Measurements from ENCODE around the gene DMPK.
A peak's percentile ranks its signal among the peaks of the same experiment; 100 is the strongest.
"Not testable (repeated sequence)": the region's sequence is repeated elsewhere in the genome, so short reads cannot be mapped to it uniquely, and the experiment has no call there.

Gene DMPK

DNA sequence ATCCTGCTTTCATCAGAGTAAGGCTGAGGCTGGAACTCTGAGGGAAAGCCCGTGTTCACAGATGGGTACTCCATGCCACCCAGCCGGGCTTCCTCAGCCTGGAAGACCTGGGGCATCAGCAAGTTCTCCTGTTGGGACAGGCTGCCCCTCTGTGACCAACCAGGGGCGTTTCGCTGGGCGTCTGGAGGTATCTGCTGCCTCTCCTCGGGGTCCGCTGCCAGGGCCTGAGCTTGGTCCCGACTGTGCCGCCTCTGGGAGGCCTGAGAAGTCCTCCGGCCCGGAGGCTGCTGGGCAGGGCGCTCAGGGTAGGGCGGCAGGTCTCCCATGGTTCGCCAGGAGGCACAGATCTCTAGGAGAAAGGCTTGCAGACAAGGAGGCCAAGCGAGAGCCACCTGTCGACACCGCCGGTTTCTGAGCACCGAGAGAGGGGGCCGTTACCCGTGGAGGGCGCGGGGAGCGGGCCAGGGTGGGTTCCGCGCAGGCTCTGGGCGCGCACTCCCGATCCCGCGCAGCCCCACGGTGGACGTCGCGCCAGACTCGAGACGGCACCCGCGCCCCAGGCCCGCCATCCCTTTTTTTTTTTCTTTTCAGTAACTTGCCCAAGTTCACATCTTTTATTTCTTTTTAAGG lies 32.7 kb upstream of the DMPK start, which contains the start of gene RSPH6A:
TSS of gene RSPH6A (minus strand) at position 458 of the 630 bp plus-strand sequence. CDS start at position 326, 132 bp downstream.
- no peak for DNase-seq

- no peak for DNase-seq
These were observed 32.0 kb upstream of the DMPK start for GRCh38 chr19:45814166-45814780.

- no peak for DNase-seq
These were observed 30.0 kb upstream of the DMPK start for GRCh38 chr19:45812297-45812696.

GRCh38 chr19:45809643-45810159 lies 27.4 kb upstream of the DMPK start:
- DNase-seq = peak in 1 of 2 experiments; percentile 28

GRCh38 chr19:45805719-45806118 lies 23.4 kb upstream of the DMPK start:
- DNase-seq = no peak

DNA sequence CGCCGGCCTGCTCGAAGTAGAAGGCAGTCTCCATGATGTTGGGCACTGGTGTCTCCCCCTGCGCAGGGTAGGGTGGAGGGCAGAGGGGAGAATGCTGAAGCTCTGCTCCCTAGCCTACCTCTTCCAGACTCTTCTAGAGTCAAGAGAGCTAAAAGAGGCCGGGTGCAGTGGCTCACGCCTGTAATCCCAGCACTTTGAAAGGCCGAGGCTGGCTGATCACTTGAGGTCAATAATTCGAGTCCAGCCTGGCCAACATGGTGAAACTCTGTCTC lies 22.6 kb upstream of the DMPK start:
- DNase-seq = no peak

DNA sequence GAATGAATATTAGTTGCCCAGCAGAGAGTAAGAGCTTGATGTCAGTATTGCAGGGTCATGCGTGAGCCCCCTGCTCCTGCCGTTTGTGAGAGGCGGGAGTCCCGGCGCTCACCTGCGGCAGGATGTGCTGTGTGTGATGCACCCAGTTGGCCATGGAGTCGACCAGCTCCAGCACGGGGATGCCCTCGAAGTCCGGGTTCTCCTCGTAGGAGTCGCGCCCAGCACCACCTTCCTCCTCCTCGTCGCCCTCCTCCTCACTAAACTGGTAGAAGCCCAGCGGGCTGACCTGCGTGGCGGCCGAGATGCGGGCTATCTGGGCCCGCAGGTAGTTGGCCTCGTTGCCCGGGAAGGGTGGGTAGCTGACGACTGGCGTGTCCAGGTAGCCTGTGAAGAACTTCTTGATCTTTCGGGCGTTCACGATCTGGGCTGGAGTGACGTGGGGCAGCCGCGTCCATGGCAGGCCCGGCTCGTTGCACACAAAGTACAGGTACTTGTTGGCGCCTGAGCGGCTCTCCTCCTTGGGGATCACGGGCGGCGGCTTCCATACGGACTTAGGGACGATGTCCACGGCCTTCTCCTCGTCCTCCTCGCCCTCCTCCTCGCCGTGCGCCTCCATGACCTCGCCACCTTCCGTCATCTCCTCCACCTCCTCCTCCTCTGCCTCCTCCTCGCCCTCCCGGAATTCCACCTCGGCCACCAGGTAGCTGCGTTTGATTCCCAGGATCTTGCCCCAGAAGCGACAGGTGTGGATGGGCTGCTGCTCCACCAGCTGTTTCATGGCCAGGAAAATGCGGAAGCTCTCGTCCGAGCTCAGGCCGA lies 22.1 kb upstream of the DMPK start:
- no peak for DNase-seq

GRCh38 chr19:45801603-45802175 lies 19.4 kb upstream of the DMPK start:
- no peak for DNase-seq

DNA sequence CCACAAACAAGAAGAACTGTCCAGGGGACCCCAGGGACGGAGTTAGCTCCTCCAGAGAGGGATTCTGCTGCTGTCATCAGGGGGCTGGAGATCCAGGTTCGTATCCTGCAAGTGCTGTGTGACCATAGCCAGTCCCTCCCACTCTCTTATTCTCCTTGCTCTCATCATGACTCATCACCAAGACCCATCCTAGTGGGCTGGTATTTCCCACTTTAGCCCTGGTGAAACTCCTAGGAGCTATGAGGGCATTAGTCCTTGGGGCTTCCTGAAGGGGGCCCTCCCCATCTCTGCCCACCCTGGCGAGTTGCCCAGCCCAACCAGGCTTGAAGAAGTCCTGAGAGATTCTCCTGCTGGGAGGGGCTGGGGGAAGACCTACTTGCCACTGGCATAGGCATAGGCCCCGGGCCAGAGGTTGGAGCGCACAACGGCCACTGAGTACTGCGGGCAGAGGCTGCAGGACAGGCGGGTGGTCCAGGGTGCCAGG lies 17.8 kb upstream of the DMPK start:
- DNase-seq = no peak

DNA sequence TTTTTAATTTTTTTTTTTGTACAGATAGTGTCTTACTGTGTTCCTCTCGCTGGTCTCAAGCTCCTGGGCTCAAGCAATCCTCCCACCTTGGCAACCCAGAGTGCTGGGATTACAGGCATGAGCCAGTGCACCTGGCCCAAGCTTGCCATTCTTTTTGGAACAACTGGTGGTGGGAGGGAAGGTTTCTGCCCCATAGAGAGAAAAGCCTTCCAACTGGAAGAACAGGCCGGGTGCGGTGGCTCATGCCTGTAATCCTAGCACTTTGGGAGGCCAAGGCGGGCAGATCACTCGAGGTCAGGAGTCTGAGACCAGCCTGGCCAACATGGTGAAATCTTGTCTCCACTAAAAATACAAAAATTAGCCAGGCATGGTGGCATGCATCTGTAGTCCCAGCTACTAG lies 17.3 kb upstream of the DMPK start:
- not testable (repeated sequence) for DNase-seq

- peak in 1 of 2 experiments; percentile 69 for DNase-seq
These were observed 16.8 kb upstream of the DMPK start for GRCh38 chr19:45798995-45799517.

- no peak for DNase-seq
These were observed 12.3 kb upstream of the DMPK start for GRCh38 chr19:45794627-45795026.

DNA sequence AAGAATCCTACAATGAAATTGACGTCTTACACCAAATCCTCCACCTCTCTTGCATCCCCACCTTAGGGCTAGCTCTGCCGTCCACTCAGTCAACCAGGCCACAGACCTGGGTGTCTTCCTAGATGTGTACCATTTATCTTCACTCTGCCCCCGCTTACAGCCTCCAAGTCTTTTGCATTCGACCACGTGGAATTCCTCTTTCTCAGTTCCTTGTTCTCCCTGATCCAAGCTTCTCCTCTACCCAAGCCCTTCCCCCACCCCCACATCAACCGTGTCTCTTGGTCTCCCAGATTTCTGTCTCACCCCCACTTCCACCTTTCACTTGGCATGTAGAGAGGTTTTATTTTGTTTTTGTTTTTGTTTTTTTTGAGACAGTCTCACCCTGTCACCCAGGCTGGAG lies 11.6 kb upstream of the DMPK start:
- no peak for DNase-seq

DNA sequence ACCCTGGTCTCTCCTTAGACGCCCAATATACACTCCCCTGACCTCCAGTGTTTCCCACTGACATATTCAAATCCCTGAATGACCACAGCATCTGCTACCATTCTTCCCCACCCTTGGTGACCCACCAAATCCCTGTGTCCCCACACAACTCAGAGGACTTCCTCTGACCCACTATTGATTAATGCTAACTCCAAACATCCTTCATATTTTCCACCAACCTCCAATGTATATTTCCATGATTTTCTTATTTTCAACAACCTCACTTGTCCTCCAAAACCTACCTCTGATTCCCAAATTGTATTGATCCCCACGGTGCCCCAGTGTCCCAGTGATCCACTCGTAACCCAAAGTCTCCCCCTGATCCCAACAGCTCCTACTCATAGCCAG lies 10.9 kb upstream of the DMPK start:
- DNase-seq = no peak

DNA sequence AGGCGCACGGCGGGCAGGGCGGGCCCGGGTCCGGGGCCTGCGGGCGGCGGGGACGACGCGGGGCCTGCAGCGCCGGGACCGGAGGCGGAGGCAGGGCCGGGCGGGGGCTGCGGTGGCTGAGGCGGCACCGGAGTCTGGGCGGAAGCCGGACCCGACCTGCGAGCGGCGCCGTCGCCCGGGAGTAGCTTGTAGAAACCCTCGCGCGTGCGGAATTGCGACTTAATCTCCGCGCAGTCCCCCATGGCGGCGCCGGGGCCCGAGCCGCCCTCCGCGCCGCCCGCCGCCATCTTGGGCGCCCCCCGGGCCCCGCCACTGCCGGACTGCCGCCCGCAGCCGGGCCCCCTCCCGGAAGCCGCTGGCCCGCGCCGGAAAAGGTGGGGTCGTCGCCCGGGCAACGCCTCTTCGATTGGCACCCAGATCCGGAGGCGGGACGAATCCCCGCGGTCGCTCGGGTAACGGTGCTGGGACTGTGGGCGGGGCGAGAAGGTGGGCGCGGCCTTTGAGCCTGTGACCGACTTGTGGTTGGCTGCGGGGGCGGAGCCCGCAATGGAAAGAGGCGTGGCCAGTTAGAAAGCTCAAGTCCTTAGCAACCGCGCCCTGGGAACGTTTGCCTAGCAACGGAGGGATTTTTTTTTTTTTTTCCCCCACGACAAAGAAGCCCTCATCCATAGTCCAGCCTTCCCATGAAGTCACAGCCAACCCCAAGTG lies 10.3 kb upstream of the DMPK start, which contains the start of gene DMWD:
TSS of gene DMWD (minus strand) at position 376 of the 708 bp plus-strand sequence. CDS start at position 287, 89 bp downstream.
- DNase-seq = peak; percentile 93 to 99

DNA sequence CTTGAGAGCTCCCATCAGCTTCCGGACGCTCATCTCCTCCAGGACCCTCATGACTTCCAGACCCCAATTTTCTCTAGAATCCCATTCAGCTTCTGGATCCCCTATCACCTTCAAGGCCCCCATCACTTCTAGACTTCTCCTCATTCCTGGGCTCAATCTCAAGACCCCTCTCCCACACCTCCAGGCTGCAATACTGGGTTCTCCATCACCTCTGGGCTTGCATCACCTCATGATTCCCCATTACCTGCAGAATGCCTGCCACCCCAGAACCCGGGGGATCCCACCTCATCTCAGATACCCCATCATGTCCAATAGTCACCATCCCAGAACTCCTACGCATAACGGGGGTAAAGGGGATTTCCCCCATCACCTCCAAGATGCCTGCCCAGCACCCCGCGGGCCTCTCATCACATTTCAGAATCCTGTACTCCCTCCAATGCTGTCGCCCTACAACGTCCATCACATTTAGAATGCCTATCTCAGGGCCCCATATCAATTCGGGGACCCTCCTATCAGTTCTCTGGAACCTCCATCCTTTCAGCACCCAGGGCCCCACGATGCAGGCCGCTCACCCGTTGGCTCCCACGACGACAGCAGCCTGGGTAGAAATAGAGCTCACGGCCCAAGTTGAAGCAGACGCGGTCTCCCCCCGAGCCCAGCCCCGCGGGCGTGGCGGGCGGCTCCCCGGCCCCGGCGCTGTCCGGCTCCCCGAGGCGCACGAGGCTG lies 9.6 kb upstream of the DMPK start:
- no peak for DNase-seq

DNA sequence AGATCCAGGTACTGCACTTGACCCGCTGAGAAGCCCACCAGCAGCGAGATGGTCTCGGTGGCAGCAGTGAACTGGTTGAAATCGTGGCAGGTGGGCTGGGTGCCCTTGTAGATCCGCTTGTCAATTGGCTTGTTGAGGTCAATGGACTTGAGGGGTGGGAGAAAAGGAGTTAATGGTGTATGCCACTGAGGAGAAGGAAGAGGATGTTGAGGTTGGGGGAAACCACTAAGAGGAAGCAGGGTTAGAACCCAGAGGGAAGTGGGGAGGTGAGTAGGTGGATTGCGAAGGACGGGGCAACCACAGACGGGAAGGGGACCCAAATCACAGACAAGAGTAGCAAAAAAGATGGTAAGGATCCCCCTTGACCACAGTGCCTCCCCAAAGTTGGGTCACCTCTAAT lies 8.7 kb upstream of the DMPK start:
- no peak for DNase-seq

GRCh38 chr19:45789035-45789786 lies 6.9 kb upstream of the DMPK start:
- DNase-seq = no peak

DNA sequence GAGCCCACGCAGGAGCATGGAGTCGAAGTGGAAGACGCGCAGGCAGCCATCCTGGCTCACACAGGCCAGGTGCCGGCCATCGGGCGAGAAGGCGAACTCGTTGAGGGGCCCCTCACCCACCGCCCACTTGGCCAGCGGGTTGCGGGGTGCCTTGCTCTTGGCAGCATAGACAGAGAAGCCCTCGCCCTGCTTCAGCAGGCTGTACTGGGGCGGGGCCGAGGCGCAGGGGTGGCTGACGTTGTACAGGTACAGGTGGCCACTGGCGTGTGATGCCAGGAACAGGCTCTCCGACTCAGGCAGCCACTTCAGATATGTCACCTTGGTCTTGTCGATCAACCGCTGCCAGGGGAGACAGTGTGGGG lies 4.2 kb upstream of the DMPK start:
- no peak for DNase-seq

GRCh38 chr19:45785781-45786532 lies 3.7 kb upstream of the DMPK start:
- DNase-seq = no peak

Measured in NCI-H526 (cell line).